ENCODE measurements around the gene RANGRF. TPM values are rescaled to one million over a fixed set of nuclear protein-coding genes. Genes with fewer than 3 reads are reported as not detected.

The RANGRF gene
- total and polyA plus RNA-seq, 9 donors = 14.5 to 48.3 (median 30.1) TPM

- 80 to 86% (median 86%) methylated on average over 5 of the region's 5 CpGs for WGBS, 3 donors
- TF ChIP-seq, protein P1, sequence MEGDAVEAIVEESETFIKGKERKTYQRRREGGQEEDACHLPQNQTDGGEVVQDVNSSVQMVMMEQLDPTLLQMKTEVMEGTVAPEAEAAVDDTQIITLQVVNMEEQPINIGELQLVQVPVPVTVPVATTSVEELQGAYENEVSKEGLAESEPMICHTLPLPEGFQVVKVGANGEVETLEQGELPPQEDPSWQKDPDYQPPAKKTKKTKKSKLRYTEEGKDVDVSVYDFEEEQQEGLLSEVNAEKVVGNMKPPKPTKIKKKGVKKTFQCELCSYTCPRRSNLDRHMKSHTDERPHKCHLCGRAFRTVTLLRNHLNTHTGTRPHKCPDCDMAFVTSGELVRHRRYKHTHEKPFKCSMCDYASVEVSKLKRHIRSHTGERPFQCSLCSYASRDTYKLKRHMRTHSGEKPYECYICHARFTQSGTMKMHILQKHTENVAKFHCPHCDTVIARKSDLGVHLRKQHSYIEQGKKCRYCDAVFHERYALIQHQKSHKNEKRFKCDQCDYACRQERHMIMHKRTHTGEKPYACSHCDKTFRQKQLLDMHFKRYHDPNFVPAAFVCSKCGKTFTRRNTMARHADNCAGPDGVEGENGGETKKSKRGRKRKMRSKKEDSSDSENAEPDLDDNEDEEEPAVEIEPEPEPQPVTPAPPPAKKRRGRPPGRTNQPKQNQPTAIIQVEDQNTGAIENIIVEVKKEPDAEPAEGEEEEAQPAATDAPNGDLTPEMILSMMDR (IDR thresholded peaks at IDR 0.05) = no peak
- TF ChIP-seq EP300 (IDR thresholded peaks at IDR 0.05) (no peak), POLR2A (IDR thresholded peaks at IDR 0.05) (no peak)
- DNase-seq = no peak
- no peak overlapping the region for H3K4me3 ChIP-seq
- H3K9me3 ChIP-seq = no peaks in the 10 kb centered on the region
- H3K27me3 ChIP-seq = no peaks in the 10 kb centered on the region
- peaks cover 2% of the 10 kb centered on the region for H3K4me1 ChIP-seq (ENCODE audit: insufficient read depth)
- intact Hi-C loops (cut with DNase I) = loop anchor here in 2 of 4 donors (5.0 to 10.0 kb wide), 3 partner anchors 48 to 178 kb away; partner anchors contain the start of genes ALOXE3 (in 1 of the 2), CTC1 (in 1 of the 2) and PFAS (in 1 of the 2)
- no peak overlapping the region for H3K27ac ChIP-seq
- no peaks in the 10 kb centered on the region for H3K36me3 ChIP-seq
Measured at GRCh38 chr17:8292639-8293395, 4.3 kb downstream of the RANGRF start.

- Histone ChIP-seq H3K4me1 (ENCODE audit: insufficient read depth) (peaks cover under 1% of the 10 kb centered on the region), H3K4me3 (no peak overlapping the region), H3K9me3 (no peaks in the 10 kb centered on the region), H3K27ac (no peak overlapping the region), H3K36me3 (no peaks in the 10 kb centered on the region), H3K27me3 (no peaks in the 10 kb centered on the region)
- intact Hi-C loops (cut with DNase I) = loop anchor here in 2 of 4 donors (5.0 to 10.0 kb wide), 3 partner anchors 50 to 180 kb away; partner anchors contain the start of genes ALOXE3 (in 1 of the 2), CTC1 (in 1 of the 2) and PFAS (in 1 of the 2)
- TF ChIP-seq POLR2A (IDR thresholded peaks at IDR 0.05) = no peak
- no peak for TF ChIP-seq EP300 (IDR thresholded peaks at IDR 0.05)
- TF ChIP-seq, protein P1 (IDR thresholded peaks at IDR 0.05) = no peak
- DNase-seq = no peak
- WGBS, 3 donors = 86 to 95% (median 89%) methylated on average over 9 of the region's 9 CpGs
Measured at GRCh38 chr17:8294361-8294760, 5.9 kb downstream of the RANGRF start.

GRCh38 chr17:8294814-8295316 is 6.4 kb downstream of the RANGRF start:
- DNase-seq = no peak
- TF ChIP-seq POLR2A (IDR thresholded peaks at IDR 0.05) (no peak), EP300 (IDR thresholded peaks at IDR 0.05) (no peak)
- TF ChIP-seq, protein P1 (IDR thresholded peaks at IDR 0.05) = no peak
- Histone ChIP-seq H3K9me3 (no peaks in the 10 kb centered on the region), H3K27me3 (no peaks in the 10 kb centered on the region), H3K4me1 (ENCODE audit: insufficient read depth) (no peaks in the 10 kb centered on the region), H3K27ac (peak overlapping the region in 1 of 2 donors; percentile 43), H3K36me3 (no peaks in the 10 kb centered on the region), H3K4me3 (peak overlapping the region; percentile 74)
- intact Hi-C loops (cut with DNase I) = loop anchor here in 3 of 4 donors (5.0 to 10.0 kb wide), 4 partner anchors 50 to 363 kb away; partner anchors contain the start of genes ALOXE3 (in 1 of the 3), CNTROB (in 1 of the 3), CTC1 (in 1 of the 3) and PFAS (in 1 of the 3)
- WGBS, 3 donors = 6 to 7% (median 6%) methylated on average over 15 of the region's 15 CpGs

- no peaks in the 10 kb centered on the region for H3K36me3 ChIP-seq
- 59 to 68% (median 64%) methylated on average over 3 of the region's 3 CpGs for WGBS, 3 donors
- no peaks in the 10 kb centered on the region for H3K4me1 ChIP-seq (ENCODE audit: insufficient read depth)
- no peaks in the 10 kb centered on the region for H3K9me3 ChIP-seq
- no peaks in the 10 kb centered on the region for H3K27me3 ChIP-seq
- no peak overlapping the region for H3K4me3 ChIP-seq
- TF ChIP-seq POLR2A (IDR thresholded peaks at IDR 0.05) (no peak), EP300 (IDR thresholded peaks at IDR 0.05) (no peak)
- TF ChIP-seq, protein P1 (IDR thresholded peaks at IDR 0.05) = no peak
- no peak overlapping the region for H3K27ac ChIP-seq
- DNase-seq = no peak
- intact Hi-C loops (cut with DNase I) = loop anchor here (5.0 to 10.0 kb wide), 4 partner anchors 218 to 228 kb away; no protein-coding TSS in a partner anchor
Measured at GRCh38 chr17:8300226-8300625, 11.8 kb downstream of the RANGRF start.

Data from ovary (tissue), 9 donors.